Heart left ventricle (tissue), 16 donors: ENCODE measurements around the gene KCNH8. TPM values are rescaled to one million over a fixed set of nuclear protein-coding genes. Genes with fewer than 3 reads are reported as not detected.

Experiments
- ATAC-seq, 4 donors: fragments of 200-7000 bp; cut with Tn5 transposase; one replicate each; pipeline ENCODE4 v1.9.1; 2020 to 2022; ENCODE audit warnings: moderate library complexity in 4 of 4, mild to moderate bottlenecking in 3 of 4, moderate number of reproducible peaks in 1 of 4
- DNase-seq, 5 donors: peaks; one replicate each; pipeline ENCODE4 v3.0.0-alpha.2; 2020
- H3K27ac ChIP-seq, 12 donors: fragments of 200-600 bp; sonication (generic) in 4 of 12; one replicate each; pipeline versions ENCODE4 v1.5.0 to v1.8.0; 2016 to 2022; ENCODE audit warnings: mild to moderate bottlenecking in 2 of 12
- H3K27me3 ChIP-seq, 9 donors: fragments of 200-600 bp; sonication (generic) in 2 of 9; one replicate each; pipeline versions ENCODE4 v1.5.1 to v1.8.0; 2016 to 2022; ENCODE audit warnings: mild to moderate bottlenecking in 3 of 9
- H3K36me3 ChIP-seq, 9 donors: fragments of 200-600 bp; sonication (generic) in 2 of 9; one replicate each; pipeline versions ENCODE4 v1.5.0 to v1.8.0; 2018 to 2022; ENCODE audit warnings: mild to moderate bottlenecking in 2 of 9
- H3K4me1 ChIP-seq, 12 donors: fragments of 200-600 bp; sonication (generic) in 4 of 12; one replicate each; pipeline versions ENCODE4 v1.5.0 to v1.8.0; 2016 to 2022; ENCODE audit warnings: mild to moderate bottlenecking in 3 of 12
- H3K4me3 ChIP-seq, 12 donors: fragments of 200-600 bp; sonication (generic) in 4 of 12; one replicate each; pipeline versions ENCODE4 v1.5.0 to v1.8.0; 2017 to 2022; ENCODE audit warnings: mild to moderate bottlenecking in 9 of 12, moderate library complexity in 4 of 12
- H3K9me3 ChIP-seq, 12 donors: fragments of 200-600 bp; sonication (generic) in 4 of 12; one replicate each; pipeline versions ENCODE4 v1.5.0 to v1.8.0; 2016 to 2022; ENCODE audit warnings: mild to moderate bottlenecking in 1 of 12
- CTCF ChIP-seq, 12 donors: fragments of 200-600 bp; sonication (generic) in 4 of 12; IDR thresholded peaks; one replicate each; pipeline versions ENCODE4 v1.5.0 to v1.8.0; 2018 to 2022; ENCODE audit warnings: antibody characterized with exemption in 12 of 12, mild to moderate bottlenecking in 5 of 12
- POLR2A ChIP-seq, 2 donors: fragments of 450-650 bp; IDR thresholded peaks; one replicate each; pipeline ENCODE4 v1.6.1; 2017; ENCODE audit warnings: antibody characterized with exemption in 2 of 2, mild to moderate bottlenecking in 2 of 2, moderate library complexity in 2 of 2
- WGBS, 4 donors: extraction: QIAGEN DNeasy Blood & Tissue Kit in 2 of 4; methylation state at CpG; one replicate each; pipeline versions ENCODE4 v1.1.5 to v1.1.7; 2013 to 2018; 5-methylcytosine and 5-hydroxymethylcytosine counted together
- intact Hi-C, 10 donors: fragments of 100-400 bp; cut with DNase I; formaldehyde crosslinking; loops; one replicate each; pipeline versions ENCODE4 v1.11.1 to v1.14.2; 2022
- polyA plus RNA-seq, 2 donors: library from polyadenylated mRNA; stranded (reverse); fragments of 200-250 nt; gene quantifications; one replicate each; pipeline ENCODE4 v1.2.3, GENCODE V29; 2013
- total RNA-seq, 9 donors: library from RNA; depleted of rRNA in 2 of 9; stranded (reverse); fragments of >200 nt in 2 of 9; fragmentation: NEBNext Ultra II Directional in 3 of 9; extraction: Animal tissue kit (Norgen Biotek cat#: 25700) in 3 of 9; gene quantifications; one replicate each; pipeline versions ENCODE4 v1.1.0 to v1.2.4, GENCODE V29; 2016 to 2023
- donor health status: ischemic (EF 13 %, LVEDD 7.1; RV severe dilation, severe dysfunction).
- donor health status: healthy with polysubstance abuse.
- donor health status: DM: no; HTN: yes; CAD: no.
- donor health status: DM: no; HTN: no; CAD: no.
- donor health status: ischemic (EF 25% LVEDD 6.9; RV normal size, moderate dysfunction).
- donor health status: ischemic (EF 25% LVEDD 5.7; RV mildly dilated, moderate dysfunction).
- donor health status: healthy.
- donor health status: DM: yes; HTN: yes; CAD: no.
- donor health status: ischemic (EF 35%, LVEDD 5.7; RV mildly dilated, moderate dysfunction).
- donor health status: nonischemic (EF 11% LVEDD 7.7; RV severe dilation, severe dysfunction).
- donor health status: DM: yes; HTN: yes; CAD: no.
- donor health status: PGD.
- donor health status: ischemic (EF 29% LVEDD 5.4; RV normal size, mild dysfunction).
- donor health status: nonischemic (EF 23%, LVEDD 6.1; RV moderate dilation, normal function).

KCNH8 gene
- total and polyA plus RNA-seq, 11 donors = 0.04 to 0.20 (median 0.07) TPM; not detected in 7

- Histone ChIP-seq H3K27ac (no peak overlapping the region), H3K4me1 (no peaks in the 10 kb centered on the region), H3K27me3 (no peaks in the 10 kb centered on the region), H3K36me3 (no peaks in the 10 kb centered on the region), H3K4me3 (no peak overlapping the region), H3K9me3 (peaks cover 0 to 14% (median 5%) of the 10 kb centered on the region in 12 donors)
- intact Hi-C loops = loop anchor here in 1 of 10 donors (5.0 kb wide), 1 partner anchor 296 kb away; no protein-coding TSS in a partner anchor
- ATAC-seq = no peak
- DNase-seq = no peak
- TF ChIP-seq CTCF (IDR thresholded peaks at IDR 0.05) (no peak), POLR2A (IDR thresholded peaks at IDR 0.05) (no peak)
- WGBS, 4 donors = 57 to 62% (median 60%) methylated on average over 5 of the region's 5 CpGs
Measured at GRCh38 chr3:19256313-19256712, 108.0 kb downstream of the KCNH8 start.

DNA sequence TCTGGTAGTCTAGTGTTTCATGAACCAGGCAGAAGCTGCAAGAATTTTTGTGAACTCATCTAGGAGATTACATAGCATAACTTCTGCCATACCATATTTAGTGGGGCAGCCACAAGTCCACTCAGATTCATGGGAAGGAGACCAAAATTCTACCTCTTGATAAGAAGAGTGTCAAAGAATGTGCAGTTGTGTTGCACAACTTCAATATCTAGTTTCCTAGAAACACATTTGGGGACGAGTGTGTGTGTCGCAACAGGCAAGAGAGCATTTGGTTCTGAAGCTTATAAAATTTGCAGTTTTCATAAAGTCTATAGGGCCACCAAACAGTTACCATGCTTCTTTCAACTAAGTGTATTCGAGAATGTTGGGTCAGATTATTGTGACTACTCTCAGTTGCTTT, 115.3 kb downstream of the KCNH8 start:
- TF ChIP-seq POLR2A (IDR thresholded peaks at IDR 0.05) (no peak), CTCF (IDR thresholded peaks at IDR 0.05) (no peak)
- no peaks in the 10 kb centered on the region for H3K4me1 ChIP-seq

DNA sequence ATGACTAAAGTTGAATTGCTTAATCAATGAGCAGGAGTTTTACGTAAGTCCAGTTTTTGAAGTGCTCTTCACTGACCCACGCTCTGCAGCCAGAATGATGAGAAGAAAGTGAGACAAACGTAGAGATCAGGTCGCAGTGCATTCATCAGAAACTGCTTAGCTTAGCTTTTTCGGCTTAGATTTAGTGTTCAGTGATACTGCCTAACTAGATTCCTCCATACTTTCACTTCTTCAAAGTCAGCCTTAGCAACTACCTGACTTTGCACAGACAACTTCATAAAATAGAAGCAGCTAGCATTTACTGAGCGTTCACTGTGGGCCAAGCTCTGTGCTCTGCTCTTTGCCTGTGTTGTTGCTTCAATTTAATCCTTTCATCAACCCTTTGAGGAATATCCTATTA, 116.1 kb downstream of the KCNH8 start:
- Histone ChIP-seq H3K27ac (no peak overlapping the region), H3K4me1 (no peaks in the 10 kb centered on the region), H3K9me3 (no peaks in the 10 kb centered on the region), H3K4me3 (no peak overlapping the region), H3K27me3 (no peaks in the 10 kb centered on the region), H3K36me3 (no peaks in the 10 kb centered on the region)
- DNase-seq (no peak), ATAC-seq (no peak)
- WGBS, 4 donors = 79 to 83% (median 80%) methylated on average over 6 of the region's 6 CpGs
- intact Hi-C loops = no loop called here
- TF ChIP-seq CTCF (IDR thresholded peaks at IDR 0.05) (no peak), POLR2A (IDR thresholded peaks at IDR 0.05) (no peak)

More for the DNA sequence above, 115.3 kb downstream of the KCNH8 start:
- WGBS, 4 donors = 70 to 77% (median 75%) methylated on average over 3 of the region's 3 CpGs
- H3K27ac ChIP-seq = no peak overlapping the region
- no peaks in the 10 kb centered on the region for H3K27me3 ChIP-seq
- DNase-seq (no peak), ATAC-seq (no peak)
- no peak overlapping the region for H3K4me3 ChIP-seq
- H3K9me3 ChIP-seq = no peaks in the 10 kb centered on the region
- no peaks in the 10 kb centered on the region for H3K36me3 ChIP-seq
- intact Hi-C loops = no loop called here

DNA sequence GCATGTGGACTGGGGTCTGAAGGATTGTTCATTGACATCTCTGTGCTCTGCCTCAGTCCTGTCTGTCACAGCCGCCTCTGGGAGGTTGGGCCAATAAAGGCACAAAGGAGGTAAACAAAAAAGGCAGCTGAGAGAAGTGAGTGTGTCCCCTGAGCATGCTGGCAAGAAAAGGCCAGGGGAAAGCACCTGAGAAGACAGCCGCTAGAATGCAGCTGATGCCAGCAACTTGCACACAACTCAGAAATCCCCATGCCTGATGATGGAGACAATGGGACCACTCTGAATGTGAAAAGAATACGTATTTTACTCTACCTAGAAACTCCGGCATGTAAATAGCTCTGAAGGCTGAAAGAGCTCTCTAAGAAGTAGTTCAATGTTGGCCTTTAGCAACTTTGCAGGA, 118.7 kb downstream of the KCNH8 start:
- intact Hi-C loops = no loop called here
- no peaks in the 10 kb centered on the region for H3K36me3 ChIP-seq
- DNase-seq (no peak), ATAC-seq (no peak)
- TF ChIP-seq POLR2A (IDR thresholded peaks at IDR 0.05) (no peak), CTCF (IDR thresholded peaks at IDR 0.05) (no peak)
- H3K27ac ChIP-seq = no peak overlapping the region
- no peaks in the 10 kb centered on the region for H3K4me1 ChIP-seq
- H3K4me3 ChIP-seq = no peak overlapping the region
- WGBS, 4 donors = 53 to 63% (median 55%) methylated on average over 4 of the region's 4 CpGs
- H3K27me3 ChIP-seq = no peaks in the 10 kb centered on the region
- no peaks in the 10 kb centered on the region for H3K9me3 ChIP-seq
